GM21360 (cell line): Measurements from ENCODE around the gene SCN8A.

ENCODE experiments used
- ATAC-seq: cut with Tn5 transposase; IDR thresholded peaks from one replicate; pipeline ENCODE4 v1.9.1; 2021; ENCODE audit warnings: mild to moderate bottlenecking, moderate library complexity; ENCODE audit not compliant: unreplicated experiment

The SCN8A gene

DNA sequence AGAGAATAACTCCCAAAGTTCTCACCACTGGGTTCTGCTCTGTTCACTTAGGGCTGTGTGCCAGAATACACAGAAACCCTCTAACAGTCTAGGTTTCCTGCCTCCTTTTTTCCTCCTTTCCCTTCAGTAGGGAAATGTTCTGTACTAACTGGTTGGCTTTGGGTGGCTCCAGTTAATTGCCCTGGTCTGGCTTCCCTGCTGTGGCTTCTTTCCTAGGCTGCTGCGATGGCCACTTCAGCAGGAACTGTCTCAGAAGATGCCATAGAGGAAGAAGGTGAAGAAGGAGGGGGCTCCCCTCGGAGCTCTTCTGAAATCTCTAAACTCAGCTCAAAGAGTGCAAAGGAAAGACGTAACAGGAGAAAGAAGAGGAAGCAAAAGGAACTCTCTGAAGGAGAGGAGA, 115.2 kb downstream of the SCN8A start:
- no peak for ATAC-seq

DNA sequence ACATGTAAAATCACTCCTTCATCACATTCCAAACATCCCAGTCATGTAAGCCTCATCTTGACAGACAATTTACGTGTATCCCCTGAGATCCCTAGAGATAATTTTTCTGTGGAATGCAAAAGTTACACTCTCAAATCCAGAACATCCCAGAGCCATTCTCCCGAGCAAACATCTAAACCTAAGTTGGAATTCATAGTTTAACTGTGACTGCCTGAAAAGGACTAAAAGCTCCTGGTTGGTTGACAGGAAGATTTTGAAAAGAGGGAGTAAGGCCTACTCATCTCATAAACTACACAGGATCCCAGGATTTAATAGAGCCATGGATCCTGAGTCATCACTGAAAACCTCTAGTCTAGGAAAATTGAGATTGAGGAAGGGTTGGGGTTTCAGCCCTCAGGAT, 123.6 kb downstream of the SCN8A start:
- ATAC-seq: no peak

DNA sequence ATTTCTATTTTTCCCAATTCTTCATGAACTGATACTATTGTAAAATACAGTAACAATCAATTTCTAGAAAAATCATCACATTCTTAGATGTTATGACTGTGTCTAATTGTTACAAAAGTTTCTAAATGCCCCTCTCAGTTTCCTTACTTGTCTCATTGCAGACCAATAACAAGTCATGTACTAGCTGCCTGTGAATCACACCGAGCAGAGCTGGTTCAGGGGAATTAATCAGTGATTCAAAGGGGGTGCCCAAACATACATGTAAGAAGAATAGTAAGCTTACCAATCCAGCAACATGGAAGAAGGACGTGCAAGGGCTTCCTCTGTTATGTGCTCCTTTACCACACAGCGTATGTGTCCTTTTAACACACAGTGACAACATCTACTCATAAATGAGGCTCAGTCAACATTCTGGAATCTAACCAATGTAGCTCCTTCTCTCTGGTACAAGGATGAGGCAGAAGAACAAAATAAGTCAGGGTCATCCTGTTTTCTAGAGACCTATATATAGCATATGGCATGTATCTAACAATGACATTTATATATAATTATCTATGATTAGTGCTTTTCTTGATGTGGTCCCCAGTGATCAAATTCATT, 126.4 kb downstream of the SCN8A start:
- no peak for ATAC-seq

DNA sequence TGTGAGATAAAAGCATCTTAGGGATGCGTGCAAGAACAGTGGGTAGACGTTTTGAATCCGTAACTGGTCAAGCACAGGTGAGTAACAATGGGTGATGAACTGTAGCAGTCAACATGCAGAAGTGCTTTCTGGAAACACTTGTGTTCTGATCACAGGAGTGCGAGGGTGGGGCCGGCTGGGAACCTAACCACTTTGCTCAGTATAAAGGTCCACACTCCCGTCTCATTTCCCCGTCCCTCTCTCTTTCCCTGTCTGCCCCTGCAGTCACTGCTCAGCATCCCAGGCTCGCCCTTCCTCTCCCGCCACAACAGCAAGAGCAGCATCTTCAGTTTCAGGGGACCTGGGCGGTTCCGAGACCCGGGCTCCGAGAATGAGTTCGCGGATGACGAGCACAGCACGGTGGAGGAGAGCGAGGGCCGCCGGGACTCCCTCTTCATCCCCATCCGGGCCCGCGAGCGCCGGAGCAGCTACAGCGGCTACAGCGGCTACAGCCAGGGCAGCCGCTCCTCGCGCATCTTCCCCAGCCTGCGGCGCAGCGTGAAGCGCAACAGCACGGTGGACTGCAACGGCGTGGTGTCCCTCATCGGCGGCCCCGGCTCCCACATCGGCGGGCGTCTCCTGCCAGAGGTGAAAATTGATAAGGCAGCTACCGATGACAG, 130.4 kb downstream of the SCN8A start:
- no peak for ATAC-seq

DNA sequence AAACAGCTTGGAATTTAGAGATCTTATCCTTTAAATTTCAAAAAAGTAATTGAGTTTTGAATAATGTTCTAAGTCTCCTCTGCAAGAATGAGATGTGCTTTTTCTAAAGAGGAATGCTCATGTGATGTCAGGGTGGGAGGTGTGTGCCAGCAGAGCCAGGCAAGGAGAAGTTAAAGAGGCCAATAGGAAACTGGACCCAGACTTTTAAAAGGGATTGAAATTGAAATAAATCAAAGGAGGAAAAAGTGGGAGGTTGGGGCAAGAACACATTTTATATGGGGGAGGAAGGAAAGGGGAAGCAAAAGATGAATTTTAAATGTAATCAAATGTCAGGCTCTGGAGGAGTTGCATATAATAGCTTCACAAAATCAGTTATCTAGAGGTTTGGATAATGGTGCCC, 131.4 kb downstream of the SCN8A start:
- ATAC-seq: no peak

DNA sequence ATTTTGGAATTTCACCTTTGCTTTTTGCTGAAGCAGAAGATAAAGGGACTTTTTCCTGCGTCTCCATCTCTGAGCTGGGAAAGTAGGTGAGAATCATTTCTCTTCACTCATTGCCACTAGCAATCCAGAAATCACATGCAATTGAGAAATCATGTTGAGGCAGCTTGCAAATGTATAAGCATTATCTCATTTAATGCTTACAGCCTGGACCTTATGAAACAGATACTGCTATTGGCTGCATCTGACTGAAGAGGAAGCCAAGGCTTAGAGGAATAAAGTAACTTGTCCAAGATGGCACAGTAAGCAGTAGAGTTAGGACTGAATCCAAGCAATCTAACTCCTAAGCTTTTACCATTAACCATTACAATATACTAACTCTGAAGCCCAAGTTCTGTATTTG, 135.1 kb downstream of the SCN8A start:
- no peak for ATAC-seq

DNA sequence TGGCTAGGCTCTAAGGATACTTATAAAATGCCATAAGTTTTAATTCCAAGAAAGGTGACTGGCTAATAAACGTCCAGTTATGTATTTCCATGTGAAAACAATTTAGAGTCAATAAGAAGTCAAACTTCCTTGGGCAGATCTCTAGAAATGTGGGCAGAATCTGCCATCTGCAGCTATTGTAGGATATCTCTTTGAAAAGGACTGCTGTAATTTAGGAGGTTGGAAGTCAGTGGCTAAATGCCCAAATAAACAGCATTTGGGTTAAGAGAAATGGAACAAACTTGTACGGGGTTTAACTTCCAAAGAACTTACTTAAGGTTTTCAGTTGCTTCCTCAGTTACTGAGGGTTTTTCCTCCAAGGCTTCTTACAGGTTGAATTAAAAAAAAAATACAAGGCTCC, 135.9 kb downstream of the SCN8A start:
- no peak for ATAC-seq

DNA sequence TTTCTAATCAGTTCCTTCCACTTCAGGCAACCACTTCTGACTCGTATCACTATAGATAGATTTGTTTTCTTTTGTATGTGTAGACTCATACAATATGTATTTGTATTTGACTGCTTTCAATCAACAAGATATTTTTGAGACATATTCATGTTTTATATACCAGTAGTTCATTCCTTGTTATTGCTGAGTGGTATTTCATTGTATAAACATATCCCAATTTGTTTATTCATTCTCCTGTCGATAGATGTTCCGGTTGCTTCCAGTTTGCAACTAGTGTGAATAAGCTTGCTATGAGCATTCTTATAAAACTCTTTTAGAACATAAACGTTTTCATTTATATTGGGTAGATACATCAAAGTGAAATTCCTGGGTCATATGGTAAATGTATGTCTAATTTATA, 138.3 kb downstream of the SCN8A start:
- no peak for ATAC-seq

DNA sequence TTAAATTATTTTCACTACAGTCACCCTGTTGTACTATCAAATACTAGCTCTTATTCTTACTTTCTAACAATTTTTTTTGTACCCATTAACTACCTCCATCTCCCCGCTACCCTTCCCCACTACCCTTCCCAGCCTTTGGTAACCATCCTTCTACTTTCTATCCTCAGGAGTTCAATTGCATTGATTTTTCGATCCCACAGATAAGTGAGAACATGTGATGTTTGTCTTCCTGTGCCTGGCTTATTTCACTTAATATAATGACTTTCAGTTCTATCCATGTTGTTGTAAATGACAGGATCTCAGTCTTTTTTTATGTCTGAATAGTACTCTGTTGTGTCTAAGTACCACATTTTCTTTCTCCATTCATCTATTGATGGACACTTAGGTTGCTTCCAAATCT, 139.7 kb downstream of the SCN8A start:
- no peak for ATAC-seq

DNA sequence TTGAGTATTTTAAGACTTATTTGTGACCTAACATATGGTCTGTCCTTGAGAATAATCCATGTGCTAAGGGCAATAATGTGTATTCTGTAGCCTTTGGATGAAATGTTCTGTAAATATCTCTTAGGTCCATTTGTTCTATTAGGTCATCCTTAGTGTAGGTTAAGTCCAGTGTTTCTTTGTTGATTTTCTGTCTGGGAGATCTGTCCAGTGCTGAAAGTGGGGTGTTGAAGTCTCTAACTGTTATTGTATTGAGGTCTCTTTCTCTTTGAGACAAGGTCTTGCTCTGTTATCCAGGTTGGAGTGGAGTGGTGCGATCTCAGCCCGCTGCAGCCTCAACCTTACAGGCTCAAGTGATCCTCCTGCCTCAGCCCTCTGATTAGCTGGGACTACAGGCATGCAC, 149.5 kb downstream of the SCN8A start:
- ATAC-seq: no peak

DNA sequence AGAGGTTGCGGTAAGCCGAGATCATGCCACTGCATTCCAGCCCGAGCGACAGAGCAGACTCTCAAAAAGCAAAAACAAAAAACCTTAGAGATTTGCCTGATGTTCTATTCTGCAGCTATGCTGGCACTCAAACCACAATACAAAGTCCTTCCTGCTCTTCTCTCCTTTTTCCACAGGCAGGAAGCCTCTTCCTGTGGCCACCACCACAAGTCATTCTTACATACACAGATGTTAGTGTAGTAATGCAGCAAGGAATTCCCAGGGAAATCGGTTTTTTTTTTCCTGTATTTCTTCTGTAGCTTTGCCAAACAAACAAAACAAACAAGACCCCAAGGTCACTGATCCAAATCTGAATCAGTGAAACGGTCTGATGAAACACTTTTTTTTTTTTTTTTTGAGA, 153.2 kb downstream of the SCN8A start:
- no peak for ATAC-seq

DNA sequence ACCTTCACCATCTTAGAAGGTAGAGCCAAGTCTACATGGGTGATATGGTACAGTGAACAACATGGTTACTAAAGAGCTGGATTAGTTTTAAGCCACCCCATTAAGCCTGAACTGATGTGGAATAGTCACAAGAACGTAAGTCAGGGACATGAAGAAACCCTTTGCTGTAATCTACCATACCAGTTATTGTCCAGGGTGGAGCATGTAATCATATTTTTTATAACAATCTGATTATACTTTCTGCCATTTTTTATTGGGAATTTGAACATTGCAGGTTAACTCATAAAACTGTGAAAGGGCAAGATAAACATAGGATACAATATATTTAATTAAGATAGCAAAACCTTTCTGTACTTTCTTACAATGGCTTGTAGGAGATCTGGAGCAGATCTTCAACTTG, 153.9 kb downstream of the SCN8A start:
- no peak for ATAC-seq

DNA sequence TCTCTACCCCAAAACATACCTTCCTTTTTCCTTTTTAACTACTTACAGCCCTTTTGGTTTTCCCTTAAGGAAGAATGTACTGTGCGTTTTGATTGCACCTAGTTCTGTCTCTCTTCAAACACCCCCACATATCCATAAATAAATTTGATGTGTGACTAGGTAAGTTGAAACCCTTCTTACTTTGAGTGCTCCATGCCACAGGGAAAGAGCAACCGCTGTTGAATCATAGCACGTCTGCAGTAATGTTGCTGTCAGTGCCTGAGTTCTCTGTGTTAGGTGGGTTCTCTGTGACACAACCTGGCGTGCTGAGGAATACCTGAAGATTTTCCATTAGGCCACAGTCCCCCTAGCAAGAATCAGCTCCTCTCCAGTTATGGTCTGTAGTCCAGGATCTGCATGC, 155.4 kb downstream of the SCN8A start:
- no peak for ATAC-seq

DNA sequence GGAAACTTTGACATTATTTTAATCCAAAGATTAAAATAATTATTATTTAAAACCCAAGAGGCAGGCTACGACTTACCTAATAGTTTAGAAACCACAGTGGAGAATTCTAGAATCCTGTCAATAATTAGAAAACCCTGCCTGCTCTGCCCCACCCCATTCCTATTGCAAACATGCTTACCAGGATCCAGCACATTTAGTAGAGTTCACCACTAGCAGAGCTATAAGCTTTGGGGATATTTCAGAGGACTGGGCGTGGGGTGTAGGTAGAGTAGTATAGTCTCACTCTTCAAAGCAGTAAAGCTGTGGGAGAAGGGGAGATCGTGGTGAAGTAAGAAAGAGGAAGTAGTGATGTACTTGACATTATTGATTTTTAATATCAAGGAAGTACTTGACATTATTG, 157.2 kb downstream of the SCN8A start:
- no peak for ATAC-seq

DNA sequence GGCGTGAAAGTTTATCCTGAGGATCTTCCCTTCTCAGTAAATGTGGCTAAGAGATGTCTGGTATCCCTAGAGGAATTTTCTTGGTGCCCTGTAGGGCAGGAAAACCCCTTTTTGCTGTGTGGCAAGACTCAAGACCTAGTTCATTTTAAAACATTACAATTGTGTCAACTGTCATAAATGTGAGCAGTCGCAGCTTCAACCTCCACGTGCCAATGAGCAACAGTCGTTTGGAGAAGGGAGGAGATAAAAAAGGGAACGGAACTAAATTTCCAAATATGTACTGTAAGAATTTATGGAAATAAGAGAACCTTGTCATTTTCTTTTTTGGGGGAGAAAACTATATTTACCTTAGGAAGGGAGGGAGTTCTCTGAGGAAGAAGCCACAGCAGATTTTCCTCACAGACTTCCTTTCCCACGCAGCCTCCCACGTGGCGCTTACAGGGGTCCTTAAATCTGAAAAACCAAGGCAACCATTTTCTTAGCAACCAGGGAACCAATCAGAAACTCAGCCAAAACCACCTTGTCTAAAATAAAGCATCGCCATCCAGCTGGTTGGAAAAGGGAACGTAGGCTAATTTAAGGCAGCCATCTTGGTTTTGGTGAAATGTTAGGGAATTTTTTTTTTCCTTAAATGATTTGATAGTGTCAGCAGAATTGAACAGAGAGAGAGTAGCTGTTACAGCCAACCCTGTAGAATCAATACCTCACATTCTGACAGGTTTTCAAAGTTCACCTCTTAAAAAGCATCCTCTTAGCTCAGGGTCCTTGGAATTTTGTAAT, 158.4 kb downstream of the SCN8A start:
- no peak for ATAC-seq

DNA sequence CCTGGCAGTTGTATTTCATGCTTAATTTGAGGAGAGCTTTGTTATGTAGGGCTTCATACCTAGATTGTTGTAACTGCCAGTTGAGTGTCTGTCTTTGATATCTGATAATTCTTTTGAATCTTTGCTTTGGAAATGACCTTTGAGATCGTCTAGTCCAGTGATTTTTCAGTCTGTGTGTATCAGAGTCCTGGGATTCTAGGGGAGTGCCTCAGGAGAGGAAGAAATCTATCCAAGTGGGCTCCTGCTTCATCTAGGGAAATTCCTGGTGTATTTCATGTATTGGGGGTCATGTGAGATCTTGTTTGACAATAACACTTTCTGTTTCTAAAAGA, 158.9 kb downstream of the SCN8A start:
- ATAC-seq: no peak

DNA sequence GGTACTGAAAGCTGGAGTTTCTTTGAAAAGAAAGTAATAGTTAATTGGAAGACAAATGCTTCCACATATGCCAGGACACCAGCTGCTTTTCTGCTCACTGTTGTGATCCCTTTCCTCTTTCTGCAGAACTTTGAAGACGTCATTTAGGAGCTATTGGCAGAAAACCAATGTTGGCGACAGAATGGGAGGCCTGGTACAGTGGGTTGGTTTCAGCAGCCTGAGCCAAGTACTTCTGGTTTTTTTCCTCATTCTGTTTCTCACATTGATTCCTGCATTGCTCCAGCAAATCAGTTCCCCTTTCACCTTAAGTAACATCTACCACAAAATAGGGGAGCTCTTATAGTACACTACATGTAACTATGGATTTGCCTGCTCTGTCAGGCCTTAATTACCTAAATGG, 160.6 kb downstream of the SCN8A start:
- no peak for ATAC-seq

DNA sequence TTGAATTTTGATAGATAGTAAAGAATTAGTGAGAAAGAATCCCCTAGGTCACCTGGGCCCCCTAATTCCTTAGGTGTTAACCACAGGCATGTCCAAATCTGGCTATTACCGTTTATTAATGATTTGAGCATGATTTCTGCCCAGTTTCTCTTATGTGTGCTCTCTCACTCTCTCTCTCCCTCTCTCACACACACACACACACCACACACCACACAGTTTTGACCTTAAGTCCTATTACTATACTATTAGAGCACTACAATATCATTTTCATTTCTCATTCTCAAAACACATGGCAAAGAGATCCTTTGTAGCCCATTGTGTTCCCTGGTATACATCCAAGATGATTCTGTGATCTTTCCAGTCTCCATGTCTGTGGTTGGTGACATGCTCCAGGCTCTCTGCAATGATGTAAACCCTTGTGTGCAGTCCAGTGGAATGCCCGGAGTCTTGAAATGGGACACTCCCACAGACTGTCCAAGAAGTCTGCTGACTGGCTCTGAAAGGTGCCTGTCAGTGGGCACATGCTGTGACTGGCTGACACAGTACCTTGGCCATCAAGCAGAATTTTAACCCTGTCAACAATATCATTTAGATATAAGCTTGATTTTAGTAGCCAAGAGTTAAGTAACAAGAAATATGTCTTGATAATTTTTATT, 161.3 kb downstream of the SCN8A start:
- ATAC-seq: no peak

DNA sequence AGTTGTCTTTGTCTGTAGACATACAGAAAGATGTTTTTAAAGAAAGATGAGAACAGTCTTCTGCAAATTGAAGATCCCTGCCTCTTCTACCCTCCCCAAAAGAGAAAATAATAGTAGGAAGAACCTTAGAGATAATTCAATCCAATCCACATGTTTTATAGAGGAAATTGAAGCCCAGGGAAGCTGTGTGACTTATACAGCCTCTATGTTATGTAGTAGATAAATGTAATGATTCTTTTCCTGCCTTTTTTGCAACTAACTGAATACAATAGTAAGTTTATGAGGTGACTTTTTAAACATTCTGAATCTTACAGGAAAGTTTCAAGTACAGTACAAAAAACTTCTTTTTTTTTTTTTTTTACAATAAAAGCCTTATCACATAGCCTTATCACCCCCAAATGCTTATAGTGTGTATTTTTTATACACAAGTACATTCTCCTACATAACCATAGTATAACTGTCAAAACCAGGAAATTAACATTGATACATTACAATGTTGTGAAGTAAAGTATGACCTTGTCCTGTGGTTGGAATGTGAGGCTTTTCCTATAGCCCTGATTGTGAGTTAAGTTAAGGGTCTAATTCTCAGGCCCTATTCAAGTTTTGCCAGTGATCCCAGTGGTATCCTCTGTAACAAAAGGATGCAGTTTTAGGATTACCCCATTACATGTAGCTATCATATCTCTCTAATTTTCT, 163.1 kb downstream of the SCN8A start:
- ATAC-seq: no peak

DNA sequence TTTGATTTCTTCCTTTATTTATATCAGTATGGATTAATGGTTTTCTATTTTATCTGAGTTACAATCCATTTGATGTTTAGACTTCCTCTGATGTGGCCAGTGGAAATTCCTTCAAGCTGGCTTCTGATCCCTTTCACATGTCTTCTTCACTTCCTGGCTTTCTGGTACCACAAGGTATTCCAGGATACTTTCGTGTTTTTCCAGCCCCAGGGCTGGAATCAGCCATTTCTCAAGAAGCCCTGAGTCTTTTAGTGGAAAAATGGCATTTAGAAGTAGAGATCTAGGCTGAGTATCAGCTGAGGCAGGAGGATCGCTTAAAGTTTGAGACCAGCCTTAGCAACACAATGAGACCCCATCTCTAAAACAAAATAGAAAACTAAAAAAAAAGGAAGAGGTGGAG, 164.2 kb downstream of the SCN8A start:
- ATAC-seq: no peak

DNA sequence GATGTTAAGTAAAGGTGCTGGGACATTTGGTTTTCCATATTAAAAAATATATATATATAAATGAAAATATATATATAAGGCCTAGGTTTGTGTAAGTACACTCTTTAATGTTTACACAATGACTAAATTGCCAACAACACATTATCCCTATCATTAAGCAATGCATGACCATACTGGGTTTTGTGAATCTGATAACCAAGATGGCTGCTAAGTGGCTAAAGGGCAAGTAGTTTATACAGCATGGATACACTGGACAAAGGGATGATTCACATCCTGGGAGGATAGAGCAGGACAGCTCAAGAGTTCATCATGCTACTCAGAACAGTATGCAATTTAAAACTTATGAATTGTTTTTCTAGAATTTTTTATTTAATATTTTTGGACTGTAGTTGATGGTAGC, 168.1 kb downstream of the SCN8A start:
- ATAC-seq: no peak
